Psoas muscle (tissue), 8 donors: ENCODE measurements around the gene ERICH6B. TPM values are rescaled to one million over a fixed set of nuclear protein-coding genes. Genes with fewer than 3 reads are reported as not detected.

Source experiments
- ATAC-seq, 4 donors: fragments of 200-7000 bp; cut with Tn5 transposase; one replicate each; pipeline ENCODE4 v1.9.1; 2020; ENCODE audit warnings: moderate library complexity in 3 of 4, mild to moderate bottlenecking in 2 of 4
- DNase-seq, 2 donors: peaks; one replicate each; pipeline ENCODE4 v3.0.0-alpha.2; 2020
- H3K27ac ChIP-seq: fragments of 200-600 bp; one replicate; pipeline ENCODE4 v1.8.0; 2022
- H3K27me3 ChIP-seq, 3 donors: fragments of 200-600 bp in 1 of 3; one replicate each; pipeline versions ENCODE4 v1.6.1 to v1.8.0; 2013 to 2022; ENCODE audit warnings: low read length in 2 of 3, mild to moderate bottlenecking in 2 of 3, moderate library complexity in 1 of 3; ENCODE audit not compliant: insufficient read depth in 3 of 3
- H3K36me3 ChIP-seq, 2 donors: fragments of 200-600 bp in 1 of 2; one replicate each; pipeline versions ENCODE4 v1.6.1 to v1.8.0; 2013 to 2022; ENCODE audit warnings: low read depth in 1 of 2, mild to moderate bottlenecking in 1 of 2, moderate library complexity in 1 of 2; ENCODE audit not compliant: insufficient read depth in 1 of 2
- H3K4me1 ChIP-seq: fragments of 200-600 bp; one replicate; pipeline ENCODE4 v1.8.0; 2022
- H3K4me3 ChIP-seq: fragments of 200-600 bp; one replicate; pipeline ENCODE4 v1.8.0; 2022; ENCODE audit warnings: mild to moderate bottlenecking
- H3K9me3 ChIP-seq: fragments of 200-600 bp; one replicate; pipeline ENCODE4 v1.8.0; 2022
- WGBS, 3 donors: extraction: QIAGEN DNeasy Blood & Tissue Kit; methylation state at CpG; one replicate each; pipeline versions ENCODE4 v1.1.6 to v1.1.7; 2013; 5-methylcytosine and 5-hydroxymethylcytosine counted together
- intact Hi-C, 2 donors: fragments of 100-400 bp; cut with DNase I; formaldehyde crosslinking; loops; one replicate each; pipeline versions ENCODE4 v1.11.0 to v1.14.2; 2022
- polyA plus RNA-seq, 3 donors: library from polyadenylated mRNA; stranded (reverse); fragments of 200-250 nt; gene quantifications; one replicate each; pipeline ENCODE4 v1.2.3, GENCODE V29; 2013
- total RNA-seq, 4 donors: library from RNA; stranded (reverse); fragmentation: NEBNext Ultra II Directional in 2 of 4; extraction: Animal tissue kit (Norgen Biotek cat#: 25700) in 2 of 4; gene quantifications; one replicate each; pipeline versions ENCODE4 v1.2.1 to v1.2.4, GENCODE V29; 2021 to 2023
- TF ChIP-seq, protein P1 (sequence below): fragments of 200-600 bp; IDR thresholded peaks from one replicate; pipeline ENCODE4 v1.8.0; 2022; ENCODE audit warnings: antibody characterized with exemption
- donor health status: healthy with polysubstance abuse.
- donor health status: DM: no; HTN: no; CAD: no; lungs with moderate emphysema.
- donor health status: Bipolar disorder and iron deficiency.
- donor health status: healthy.
- donor health status: DM: yes; HTN: yes; CAD: no.
- donor health status: DM: no; HTN: no; CAD: no.
- donor health status: DM: no; HTN: no; CAD: no.
- donor health status: DM: yes; HTN: yes; CAD: no.

Gene ERICH6B
- total and polyA plus RNA-seq, 7 donors, result not detected

DNA sequence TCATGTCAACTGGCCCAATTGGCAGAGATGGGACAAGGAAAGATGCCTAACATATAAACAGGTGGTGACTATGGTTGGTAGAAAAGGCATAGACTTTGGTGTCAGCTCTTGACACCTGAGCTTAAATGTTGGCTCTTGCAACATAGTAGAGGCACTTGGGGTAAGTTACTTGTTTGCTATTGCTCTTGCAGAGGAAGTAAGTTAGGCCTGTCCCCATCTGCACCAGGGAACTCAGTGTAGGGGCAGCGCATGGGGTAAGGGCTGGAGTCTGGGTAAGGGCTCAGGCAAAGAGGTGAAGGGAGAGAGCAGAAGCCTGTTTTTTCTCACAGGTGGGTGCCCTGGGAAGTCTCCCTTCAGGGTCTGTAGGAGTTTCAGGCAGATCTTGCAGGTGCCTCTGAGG lies 27.6 kb downstream of the ERICH6B start:
- ATAC-seq (no peak), DNase-seq (no peak)
- Histone ChIP-seq H3K9me3 (no peaks in the 10 kb centered on the region), H3K36me3 (no peaks in the 10 kb centered on the region), H3K27me3 (no peaks in the 10 kb centered on the region), H3K4me1 (no peaks in the 10 kb centered on the region), H3K4me3 (no peak overlapping the region), H3K27ac (no peak overlapping the region)
- TF ChIP-seq, protein P1, sequence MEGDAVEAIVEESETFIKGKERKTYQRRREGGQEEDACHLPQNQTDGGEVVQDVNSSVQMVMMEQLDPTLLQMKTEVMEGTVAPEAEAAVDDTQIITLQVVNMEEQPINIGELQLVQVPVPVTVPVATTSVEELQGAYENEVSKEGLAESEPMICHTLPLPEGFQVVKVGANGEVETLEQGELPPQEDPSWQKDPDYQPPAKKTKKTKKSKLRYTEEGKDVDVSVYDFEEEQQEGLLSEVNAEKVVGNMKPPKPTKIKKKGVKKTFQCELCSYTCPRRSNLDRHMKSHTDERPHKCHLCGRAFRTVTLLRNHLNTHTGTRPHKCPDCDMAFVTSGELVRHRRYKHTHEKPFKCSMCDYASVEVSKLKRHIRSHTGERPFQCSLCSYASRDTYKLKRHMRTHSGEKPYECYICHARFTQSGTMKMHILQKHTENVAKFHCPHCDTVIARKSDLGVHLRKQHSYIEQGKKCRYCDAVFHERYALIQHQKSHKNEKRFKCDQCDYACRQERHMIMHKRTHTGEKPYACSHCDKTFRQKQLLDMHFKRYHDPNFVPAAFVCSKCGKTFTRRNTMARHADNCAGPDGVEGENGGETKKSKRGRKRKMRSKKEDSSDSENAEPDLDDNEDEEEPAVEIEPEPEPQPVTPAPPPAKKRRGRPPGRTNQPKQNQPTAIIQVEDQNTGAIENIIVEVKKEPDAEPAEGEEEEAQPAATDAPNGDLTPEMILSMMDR, result no peak
- WGBS, 3 donors, result 93 to 100% (median 96%) methylated on average over 1 of the region's 1 CpG
- intact Hi-C loops, result no loop called here

DNA sequence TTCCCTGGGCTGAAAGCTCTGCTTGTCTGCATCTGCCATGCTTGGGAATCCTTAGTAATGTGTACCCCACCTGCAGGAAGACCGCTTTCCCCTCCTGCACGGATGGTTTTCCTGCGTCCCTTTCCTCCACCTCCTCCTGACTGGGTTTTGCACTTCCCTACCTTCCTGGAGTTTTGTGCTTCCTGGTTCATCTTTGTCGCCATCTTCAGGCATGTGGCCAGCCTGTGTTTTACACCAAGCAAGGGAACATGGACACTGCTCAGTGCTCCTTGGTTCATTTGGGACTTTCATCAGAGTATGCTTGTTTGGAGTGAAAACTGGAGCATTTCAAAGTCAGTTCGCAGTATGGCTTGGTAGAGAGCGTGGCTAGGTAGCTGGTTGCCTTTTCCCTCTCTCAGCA lies 30.7 kb downstream of the ERICH6B start:
- TF ChIP-seq, protein P1, result no peak

DNA sequence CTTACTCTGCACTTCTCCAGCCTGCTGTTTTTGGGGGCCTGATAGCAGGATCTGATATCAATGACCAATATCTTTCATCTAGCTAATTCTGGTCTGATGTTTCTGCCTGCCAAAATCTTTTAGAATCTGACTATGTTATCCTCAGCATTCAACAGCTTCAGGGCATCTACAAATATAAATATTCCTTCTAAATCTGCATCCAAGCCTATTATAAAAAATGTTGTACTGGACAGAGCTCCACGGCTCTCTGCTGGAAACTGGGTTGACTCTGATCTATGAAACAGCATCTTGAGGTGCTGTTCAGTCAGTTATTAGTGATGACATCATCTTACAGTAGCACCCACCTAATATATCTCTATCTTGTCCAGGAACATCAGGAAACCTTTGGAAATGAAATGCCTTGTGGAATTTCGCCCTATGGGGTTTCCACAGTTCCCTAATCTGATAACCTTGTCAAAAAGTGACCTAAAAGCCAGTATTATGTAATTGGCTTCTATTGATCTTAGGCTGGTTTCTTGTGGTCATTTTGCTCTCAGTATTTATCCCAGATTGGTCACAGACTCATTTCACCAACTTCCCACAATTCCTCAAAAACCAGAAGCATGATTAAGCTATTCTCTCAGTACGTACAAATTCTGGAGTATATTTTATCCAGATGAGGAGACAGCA lies 33.0 kb downstream of the ERICH6B start:
- no peak for DNase-seq
- no peak for ATAC-seq
- no peak overlapping the region for H3K27ac ChIP-seq
- H3K9me3 ChIP-seq, result no peaks in the 10 kb centered on the region
- 44 to 58% (median 55%) methylated on average over 3 of the region's 3 CpGs for WGBS, 3 donors
- H3K36me3 ChIP-seq, result no peaks in the 10 kb centered on the region
- no peaks in the 10 kb centered on the region for H3K27me3 ChIP-seq
- TF ChIP-seq, protein P1, result no peak
- intact Hi-C loops, result no loop called here
- no peak overlapping the region for H3K4me3 ChIP-seq
- no peaks in the 10 kb centered on the region for H3K4me1 ChIP-seq

More for the DNA sequence above, 30.7 kb downstream of the ERICH6B start:
- no peaks in the 10 kb centered on the region for H3K9me3 ChIP-seq
- no peak overlapping the region for H3K4me3 ChIP-seq
- DNase-seq (no peak), ATAC-seq (no peak)
- 79 to 81% (median 80%) methylated on average over 6 of the region's 6 CpGs for WGBS, 3 donors
- intact Hi-C loops, result no loop called here
- no peak overlapping the region for H3K27ac ChIP-seq
- H3K27me3 ChIP-seq, result no peaks in the 10 kb centered on the region
- H3K4me1 ChIP-seq, result no peaks in the 10 kb centered on the region
- H3K36me3 ChIP-seq, result no peaks in the 10 kb centered on the region

DNA sequence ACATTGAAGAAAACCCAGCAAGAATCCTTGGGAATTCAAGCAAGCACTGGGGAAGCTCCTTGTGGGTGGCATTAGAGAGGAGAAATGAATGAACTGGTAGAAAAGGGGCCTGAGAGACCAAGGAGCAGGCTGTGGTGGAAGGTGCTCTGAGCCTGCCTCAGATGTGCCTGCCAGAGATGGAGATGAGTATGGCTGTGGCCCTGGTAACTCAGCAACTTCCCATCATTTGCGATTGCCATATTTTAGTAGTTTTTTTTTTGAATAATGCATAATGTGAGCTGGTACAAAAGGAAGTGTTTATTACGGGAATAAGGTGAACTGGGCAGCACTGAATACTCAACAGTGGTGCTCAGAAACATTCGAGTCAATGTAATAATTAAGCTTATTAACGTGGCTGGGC lies 39.1 kb downstream of the ERICH6B start:
- Histone ChIP-seq H3K36me3 (no peaks in the 10 kb centered on the region), H3K9me3 (no peaks in the 10 kb centered on the region), H3K4me1 (no peaks in the 10 kb centered on the region), H3K27ac (no peak overlapping the region), H3K4me3 (no peak overlapping the region), H3K27me3 (peaks cover 0 to 6% (median 0%) of the 10 kb centered on the region in 3 donors)
- DNase-seq (no peak), ATAC-seq (no peak)
- 85 to 92% (median 91%) methylated on average over 4 of the region's 4 CpGs for WGBS, 3 donors
- TF ChIP-seq, protein P1, result no peak
- intact Hi-C loops, result no loop called here

DNA sequence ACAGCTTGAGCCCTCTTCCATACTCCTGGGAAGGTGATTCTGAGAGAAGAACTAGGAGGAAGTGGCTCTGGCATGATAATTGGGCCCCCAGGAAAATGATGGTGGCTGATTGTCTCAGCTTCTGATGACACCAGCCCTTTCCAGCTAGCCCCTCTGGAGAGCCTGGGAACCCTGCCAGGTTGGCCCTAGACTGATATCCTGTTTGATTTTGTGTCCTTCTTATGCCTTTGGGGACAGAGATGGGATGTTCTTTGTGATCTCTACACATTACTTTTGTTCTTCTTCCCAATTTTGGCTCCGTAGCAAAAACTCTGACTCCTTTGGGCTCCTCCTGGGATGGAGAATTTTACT lies 39.7 kb downstream of the ERICH6B start:
- no peak for DNase-seq
- Histone ChIP-seq H3K9me3 (no peaks in the 10 kb centered on the region), H3K27me3 (peaks cover 0 to 10% (median 0%) of the 10 kb centered on the region in 3 donors), H3K4me3 (no peak overlapping the region), H3K27ac (no peak overlapping the region), H3K36me3 (no peaks in the 10 kb centered on the region), H3K4me1 (no peaks in the 10 kb centered on the region)
- ATAC-seq, result no peak
- WGBS, 3 donors, result 63 to 81% (median 70%) methylated on average over 1 of the region's 1 CpG
- TF ChIP-seq, protein P1, result no peak
- intact Hi-C loops, result no loop called here
